Measurements from ENCODE around the gene PKD2. TPM values are rescaled to one million over a fixed set of nuclear protein-coding genes. Genes with fewer than 3 reads are reported as not detected.

The PKD2 gene
- total RNA-seq, 2 experiments from 2014 or later, result 3.8 to 4.5 TPM

- Histone ChIP-seq H3K4me2 (ENCODE audit: low read length) (no peak overlapping the region), H3K79me2 (ENCODE audit: insufficient read depth, low read depth, low read length) (no peaks in the 10 kb centered on the region), H3K9me3 (ENCODE audit: low read length) (no peaks in the 10 kb centered on the region), H2AFZ (ENCODE audit: low read length) (no peak overlapping the region), H3K4me1 (ENCODE audit: insufficient read depth, low read length, poor library complexity, severe bottlenecking) (peaks cover 4% of the 10 kb centered on the region), H3K9me2 (ENCODE audit: insufficient read depth, low read length) (no peaks in the 10 kb centered on the region), H3K4me3 (ENCODE audit: low read depth, low read length, poor library complexity, severe bottlenecking) (no peak overlapping the region), H3K36me3 (ENCODE audit: insufficient read depth, low read length) (no peaks in the 10 kb centered on the region), H3K27ac (ENCODE audit: low read depth, low read length, poor library complexity, severe bottlenecking) (no peak overlapping the region), H4K20me1 (ENCODE audit: insufficient read depth, low read length) (no peaks in the 10 kb centered on the region)
- ChIA-PET CTCF (ENCODE audit: unreplicated experiment) (no interaction called here), POLR2A (interaction anchor here (1.2 kb wide), 1 partner anchor 15 kb away, joined by 3 read pairs; no protein-coding TSS in a partner anchor)
- no peak for TF ChIP-seq EZH2phosphoT487 (IDR thresholded peaks at IDR 0.05; ENCODE audit: borderline replicate concordance, low read depth, low read length)
- no peak for DNase-seq (ENCODE audit: low spot score)
- intact Hi-C loops (cut with micrococcal nuclease; ENCODE audit: unreplicated experiment), result no loop called here
- no TSS peak for BruUV-seq (replicated peaks)
Measured at GRCh38 chr4:88017516-88018297, 10.3 kb downstream of the PKD2 start.

GRCh38 chr4:88018466-88018865 is 11.0 kb downstream of the PKD2 start:
- no peak overlapping the region for H2AFZ ChIP-seq (ENCODE audit: low read length)
- CTCF ChIA-PET (ENCODE audit: unreplicated experiment), result no interaction called here
- H3K27ac ChIP-seq (ENCODE audit: low read depth, low read length, poor library complexity, severe bottlenecking), result no peak overlapping the region
- H3K4me1 ChIP-seq (ENCODE audit: insufficient read depth, low read length, poor library complexity, severe bottlenecking), result no peaks in the 10 kb centered on the region
- no peaks in the 10 kb centered on the region for H3K9me3 ChIP-seq (ENCODE audit: low read length)
- no peak for DNase-seq (ENCODE audit: low spot score)
- no peak overlapping the region for H3K4me2 ChIP-seq (ENCODE audit: low read length)
- BruUV-seq (replicated peaks), result no TSS peak
- TF ChIP-seq EZH2phosphoT487 (IDR thresholded peaks at IDR 0.05; ENCODE audit: borderline replicate concordance, low read depth, low read length) (no peak), CTCF (conservative IDR thresholded peaks at IDR 0.05; ENCODE audit: low read length) (no peak)
- POLR2A ChIA-PET, result no interaction called here
- H3K79me2 ChIP-seq (ENCODE audit: insufficient read depth, low read depth, low read length), result no peaks in the 10 kb centered on the region
- no peaks in the 10 kb centered on the region for H4K20me1 ChIP-seq (ENCODE audit: insufficient read depth, low read length)
- intact Hi-C loops (cut with micrococcal nuclease; ENCODE audit: unreplicated experiment), result no loop called here
- H3K36me3 ChIP-seq (ENCODE audit: insufficient read depth, low read length), result no peaks in the 10 kb centered on the region
- H3K9me2 ChIP-seq (ENCODE audit: insufficient read depth, low read length), result no peaks in the 10 kb centered on the region
- no peak overlapping the region for H3K4me3 ChIP-seq (ENCODE audit: low read depth, low read length, poor library complexity, severe bottlenecking)

- Histone ChIP-seq H3K9me2 (ENCODE audit: insufficient read depth, low read length) (no peaks in the 10 kb centered on the region), H3K4me2 (ENCODE audit: low read length) (no peak overlapping the region), H3K36me3 (ENCODE audit: insufficient read depth, low read length) (no peaks in the 10 kb centered on the region), H3K9me3 (ENCODE audit: low read length) (no peaks in the 10 kb centered on the region), H2AFZ (ENCODE audit: low read length) (no peak overlapping the region), H3K4me1 (ENCODE audit: insufficient read depth, low read length, poor library complexity, severe bottlenecking) (no peaks in the 10 kb centered on the region), H4K20me1 (ENCODE audit: insufficient read depth, low read length) (no peaks in the 10 kb centered on the region), H3K79me2 (ENCODE audit: insufficient read depth, low read depth, low read length) (no peaks in the 10 kb centered on the region), H3K27ac (ENCODE audit: low read depth, low read length, poor library complexity, severe bottlenecking) (no peak overlapping the region), H3K4me3 (ENCODE audit: low read depth, low read length, poor library complexity, severe bottlenecking) (no peak overlapping the region)
- TF ChIP-seq EZH2phosphoT487 (IDR thresholded peaks at IDR 0.05; ENCODE audit: borderline replicate concordance, low read depth, low read length), result no peak
- no peak for TF ChIP-seq CTCF (conservative IDR thresholded peaks at IDR 0.05; ENCODE audit: low read length)
- intact Hi-C loops (cut with micrococcal nuclease; ENCODE audit: unreplicated experiment), result no loop called here
- CTCF ChIA-PET (ENCODE audit: unreplicated experiment), result no interaction called here
- POLR2A ChIA-PET, result interaction anchor here (0.6 kb wide), 1 partner anchor 13 kb away, joined by 4 read pairs; no protein-coding TSS in a partner anchor
- DNase-seq (ENCODE audit: low spot score), result no peak
- no TSS peak for BruUV-seq (replicated peaks)
Measured at GRCh38 chr4:88021824-88022223, 14.4 kb downstream of the PKD2 start.

Measured in OCI-LY7 (cell line).